Activated CD4-positive, alpha-beta T cell treated with anti-CD3 and anti-CD28 coated beads, Interleukin-2, amount 10 ng/mL, durations not matched to agents 24 days and 14 days (primary cell): ENCODE data around the gene FOXK1. TPM values are rescaled to one million over a fixed set of nuclear protein-coding genes. Genes with fewer than 3 reads are reported as not detected.
A peak's percentile ranks its signal among the peaks of the same experiment; 100 is the strongest.
"Not testable (repeated sequence)": the region's sequence is repeated elsewhere in the genome, so short reads cannot be mapped to it uniquely, and the experiment has no call there.

Experiments
- DNase-seq: peaks from one replicate; pipeline ENCODE4 v3.0.0; 2022
- H3K27ac Mint-ChIP-seq: one replicate; pipeline ENCODE4 v1.8.0; 2022; ENCODE audit warnings: mild to moderate bottlenecking, mixed read lengths
- H3K27me3 Mint-ChIP-seq: one replicate; pipeline ENCODE4 v1.8.0; 2022; ENCODE audit warnings: mixed read lengths
- H3K36me3 Mint-ChIP-seq: one replicate; pipeline ENCODE4 v1.8.0; 2022; ENCODE audit warnings: low read depth, mild to moderate bottlenecking, mixed read lengths
- H3K4me1 Mint-ChIP-seq: one replicate; pipeline ENCODE4 v1.8.0; 2021; ENCODE audit warnings: mixed read lengths
- H3K4me3 Mint-ChIP-seq: one replicate; pipeline ENCODE4 v1.8.0; 2022; ENCODE audit warnings: mild to moderate bottlenecking, moderate library complexity, mixed read lengths
- H3K9me3 Mint-ChIP-seq: one replicate; pipeline ENCODE4 v1.8.0; 2021; ENCODE audit warnings: mixed read lengths
- intact Hi-C: fragments of 100-400 bp; cut with micrococcal nuclease; formaldehyde crosslinking; loops from one replicate; pipeline ENCODE4 v1.15.1; 2023
- total RNA-seq: library from RNA; stranded (reverse); gene quantifications from 2 replicates; pipeline ENCODE4 v1.2.3, GENCODE V29; 2022

Gene FOXK1
- total RNA-seq, 1 donor from 2014 or later: 36.6 TPM

GRCh38 chr7:4792537-4793126 lies 110.5 kb downstream of the FOXK1 start:
- Mint-ChIP-seq H3K4me1 (peaks cover 3% of the 10 kb centered on the region), H3K27ac (no peak overlapping the region), H3K27me3 (no peaks in the 10 kb centered on the region), H3K36me3 (peaks cover 18% of the 10 kb centered on the region), H3K9me3 (no peaks in the 10 kb centered on the region), H3K4me3 (no peak overlapping the region)
- intact Hi-C loops: loop anchor here (2.0 kb wide), 2 partner anchors 18 to 90 kb away; partner anchors contain the start of genes AP5Z1 and RADIL
- DNase-seq: peak; percentile 69

GRCh38 chr7:4793385-4793993 lies 111.4 kb downstream of the FOXK1 start:
- not testable (repeated sequence) for H3K4me1 Mint-ChIP-seq, H3K9me3 Mint-ChIP-seq, DNase-seq, H3K27ac Mint-ChIP-seq, H3K4me3 Mint-ChIP-seq, H3K27me3 Mint-ChIP-seq
- H3K36me3 Mint-ChIP-seq: peaks cover 16% of the 10 kb centered on the region
- intact Hi-C loops: loop anchor here (2.0 kb wide), 2 partner anchors 19 to 89 kb away; partner anchors contain the start of genes AP5Z1 and RADIL

- H3K4me1 Mint-ChIP-seq, H3K4me3 Mint-ChIP-seq, H3K9me3 Mint-ChIP-seq, H3K27me3 Mint-ChIP-seq, DNase-seq, intact Hi-C loops: not testable (repeated sequence)
- peak overlapping the region; percentile 52 for H3K27ac Mint-ChIP-seq
- H3K36me3 Mint-ChIP-seq: peaks cover 13% of the 10 kb centered on the region
Observed at GRCh38 chr7:4794171-4794570, 112.1 kb downstream of the FOXK1 start.

GRCh38 chr7:4794591-4795350 lies 112.7 kb downstream of the FOXK1 start:
- no peaks in the 10 kb centered on the region for H3K27me3 Mint-ChIP-seq
- no peak overlapping the region for H3K4me3 Mint-ChIP-seq
- peaks cover 12% of the 10 kb centered on the region for H3K36me3 Mint-ChIP-seq
- H3K27ac Mint-ChIP-seq: no peak overlapping the region
- intact Hi-C loops: no loop called here
- DNase-seq: no peak
- H3K9me3 Mint-ChIP-seq: no peaks in the 10 kb centered on the region
- H3K4me1 Mint-ChIP-seq: peaks cover 3% of the 10 kb centered on the region

GRCh38 chr7:4796453-4796852 lies 114.4 kb downstream of the FOXK1 start:
- no peaks in the 10 kb centered on the region for H3K27me3 Mint-ChIP-seq
- intact Hi-C loops: no loop called here
- no peak overlapping the region for H3K27ac Mint-ChIP-seq
- no peaks in the 10 kb centered on the region for H3K9me3 Mint-ChIP-seq
- H3K36me3 Mint-ChIP-seq: peaks cover 9% of the 10 kb centered on the region
- peaks cover 2% of the 10 kb centered on the region for H3K4me1 Mint-ChIP-seq
- DNase-seq: no peak
- H3K4me3 Mint-ChIP-seq: no peak overlapping the region

- H3K36me3 Mint-ChIP-seq: peaks cover 5% of the 10 kb centered on the region
- H3K4me1 Mint-ChIP-seq: no peaks in the 10 kb centered on the region
- no peak overlapping the region for H3K27ac Mint-ChIP-seq
- no peaks in the 10 kb centered on the region for H3K9me3 Mint-ChIP-seq
- peak; percentile 91 for DNase-seq
- no peak overlapping the region for H3K4me3 Mint-ChIP-seq
- intact Hi-C loops: loop anchor here (1.0 kb wide), 1 partner anchor 287 kb away; no protein-coding TSS in a partner anchor
- H3K27me3 Mint-ChIP-seq: no peaks in the 10 kb centered on the region
Observed at GRCh38 chr7:4797858-4798705, 116.0 kb downstream of the FOXK1 start.

GRCh38 chr7:4798706-4799235 lies 116.7 kb downstream of the FOXK1 start:
- no peak overlapping the region for H3K4me3 Mint-ChIP-seq
- H3K27ac Mint-ChIP-seq: no peak overlapping the region
- DNase-seq: no peak
- H3K36me3 Mint-ChIP-seq: peaks cover 5% of the 10 kb centered on the region
- no peaks in the 10 kb centered on the region for H3K9me3 Mint-ChIP-seq
- H3K27me3 Mint-ChIP-seq: no peaks in the 10 kb centered on the region
- H3K4me1 Mint-ChIP-seq: no peaks in the 10 kb centered on the region
- intact Hi-C loops: loop anchor here (1.0 kb wide), 1 partner anchor 287 kb away; no protein-coding TSS in a partner anchor

- no peaks in the 10 kb centered on the region for H3K4me1 Mint-ChIP-seq
- H3K27me3 Mint-ChIP-seq: no peaks in the 10 kb centered on the region
- no peak overlapping the region for H3K27ac Mint-ChIP-seq
- no peaks in the 10 kb centered on the region for H3K9me3 Mint-ChIP-seq
- intact Hi-C loops: no loop called here
- no peak for DNase-seq
- peaks cover under 1% of the 10 kb centered on the region for H3K36me3 Mint-ChIP-seq
- no peak overlapping the region for H3K4me3 Mint-ChIP-seq
Observed at GRCh38 chr7:4799508-4800268, 117.6 kb downstream of the FOXK1 start.

GRCh38 chr7:4800487-4800886 lies 118.4 kb downstream of the FOXK1 start:
- H3K4me3 Mint-ChIP-seq: no peak overlapping the region
- no peaks in the 10 kb centered on the region for H3K36me3 Mint-ChIP-seq
- H3K27me3 Mint-ChIP-seq: no peaks in the 10 kb centered on the region
- no peaks in the 10 kb centered on the region for H3K9me3 Mint-ChIP-seq
- DNase-seq: no peak
- no peaks in the 10 kb centered on the region for H3K4me1 Mint-ChIP-seq
- intact Hi-C loops: no loop called here
- H3K27ac Mint-ChIP-seq: no peak overlapping the region

- Mint-ChIP-seq H3K9me3 (no peaks in the 10 kb centered on the region), H3K4me3 (no peak overlapping the region), H3K36me3 (no peaks in the 10 kb centered on the region), H3K27me3 (no peaks in the 10 kb centered on the region), H3K27ac (no peak overlapping the region), H3K4me1 (no peaks in the 10 kb centered on the region)
- intact Hi-C loops: no loop called here
- no peak for DNase-seq
Observed at GRCh38 chr7:4800926-4801838, 119.1 kb downstream of the FOXK1 start.

- H3K4me3 Mint-ChIP-seq: no peak overlapping the region
- no peaks in the 10 kb centered on the region for H3K9me3 Mint-ChIP-seq
- intact Hi-C loops: no loop called here
- no peak overlapping the region for H3K27ac Mint-ChIP-seq
- no peak for DNase-seq
- H3K27me3 Mint-ChIP-seq: peaks cover 3% of the 10 kb centered on the region
- no peaks in the 10 kb centered on the region for H3K4me1 Mint-ChIP-seq
- H3K36me3 Mint-ChIP-seq: no peaks in the 10 kb centered on the region
Observed at GRCh38 chr7:4801839-4802231, 119.7 kb downstream of the FOXK1 start.

GRCh38 chr7:4802577-4802976 lies 120.5 kb downstream of the FOXK1 start:
- DNase-seq, H3K27ac Mint-ChIP-seq, H3K9me3 Mint-ChIP-seq, H3K36me3 Mint-ChIP-seq, H3K4me1 Mint-ChIP-seq, H3K27me3 Mint-ChIP-seq, H3K4me3 Mint-ChIP-seq, intact Hi-C loops: not testable (repeated sequence)
